ENCODE results near the gene EML6. TPM values are rescaled to one million over a fixed set of nuclear protein-coding genes. Genes with fewer than 3 reads are reported as not detected.

EML6 gene
- total RNA-seq, 3 donors from 2014 or later, result 3.4 to 7.3 (median 5.3) TPM

DNA sequence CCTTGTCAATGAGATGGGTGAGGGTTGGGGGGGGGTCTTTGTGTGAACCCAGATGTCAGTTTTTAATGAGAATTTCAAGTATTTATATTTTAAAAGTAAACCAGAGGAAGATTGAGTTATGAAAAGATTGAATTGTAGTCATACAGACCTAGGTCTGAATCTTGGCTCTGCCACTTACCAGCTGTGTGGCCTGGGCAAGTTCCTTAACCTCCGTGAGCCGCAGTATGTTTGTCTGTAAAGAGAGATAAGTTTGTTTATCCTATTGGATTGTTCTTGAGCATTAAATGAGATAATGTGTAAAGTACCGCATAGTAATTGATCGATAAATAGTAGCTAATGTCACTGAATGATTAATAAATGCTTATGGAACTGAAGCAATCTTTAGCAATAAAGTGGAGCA, 63.8 kb downstream of the EML6 start:
- H3K36me3 ChIP-seq (ENCODE audit: low read depth), result no peaks in the 10 kb centered on the region
- TF ChIP-seq, protein P1, sequence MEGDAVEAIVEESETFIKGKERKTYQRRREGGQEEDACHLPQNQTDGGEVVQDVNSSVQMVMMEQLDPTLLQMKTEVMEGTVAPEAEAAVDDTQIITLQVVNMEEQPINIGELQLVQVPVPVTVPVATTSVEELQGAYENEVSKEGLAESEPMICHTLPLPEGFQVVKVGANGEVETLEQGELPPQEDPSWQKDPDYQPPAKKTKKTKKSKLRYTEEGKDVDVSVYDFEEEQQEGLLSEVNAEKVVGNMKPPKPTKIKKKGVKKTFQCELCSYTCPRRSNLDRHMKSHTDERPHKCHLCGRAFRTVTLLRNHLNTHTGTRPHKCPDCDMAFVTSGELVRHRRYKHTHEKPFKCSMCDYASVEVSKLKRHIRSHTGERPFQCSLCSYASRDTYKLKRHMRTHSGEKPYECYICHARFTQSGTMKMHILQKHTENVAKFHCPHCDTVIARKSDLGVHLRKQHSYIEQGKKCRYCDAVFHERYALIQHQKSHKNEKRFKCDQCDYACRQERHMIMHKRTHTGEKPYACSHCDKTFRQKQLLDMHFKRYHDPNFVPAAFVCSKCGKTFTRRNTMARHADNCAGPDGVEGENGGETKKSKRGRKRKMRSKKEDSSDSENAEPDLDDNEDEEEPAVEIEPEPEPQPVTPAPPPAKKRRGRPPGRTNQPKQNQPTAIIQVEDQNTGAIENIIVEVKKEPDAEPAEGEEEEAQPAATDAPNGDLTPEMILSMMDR (IDR thresholded peaks at IDR 0.05), result no peak
- H3K9me3 ChIP-seq, result no peaks in the 10 kb centered on the region
- H3K4me3 ChIP-seq, result no peak overlapping the region
- H3K4me1 ChIP-seq (ENCODE audit: low read depth), result no peaks in the 10 kb centered on the region
- intact Hi-C loops (cut with DNase I, micrococcal nuclease), result no loop called here
- DNase-seq, result no peak
- ATAC-seq, result no peak

DNA sequence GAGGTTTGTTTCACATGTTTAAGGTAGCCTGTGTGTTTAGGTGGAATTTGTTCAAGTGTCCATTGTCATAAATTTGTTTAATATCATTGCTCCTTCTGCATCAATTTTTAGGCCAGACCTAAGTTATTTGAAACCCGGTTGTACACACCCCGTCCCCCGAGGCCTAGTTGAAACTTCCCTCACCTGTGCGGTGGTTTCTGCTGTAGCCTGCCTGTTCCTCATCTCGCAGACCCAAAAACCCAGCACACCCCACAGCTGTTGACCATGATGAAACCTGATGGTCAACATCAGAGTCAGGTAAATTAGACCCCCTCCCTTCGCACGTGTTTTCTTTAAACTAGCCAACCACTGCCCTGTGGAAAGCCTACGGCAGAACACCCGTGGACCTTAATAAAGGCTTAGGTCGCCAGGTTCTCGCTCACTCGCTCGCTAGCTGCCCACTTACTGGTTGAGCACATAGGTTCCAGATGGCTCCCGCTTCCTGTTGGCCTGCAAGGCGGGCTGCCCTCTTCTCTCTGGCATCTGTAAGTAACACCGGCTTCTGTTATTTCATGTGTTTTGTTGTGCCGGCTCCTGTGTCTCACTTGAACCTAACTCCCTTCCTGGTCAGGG, 64.4 kb downstream of the EML6 start:
- no peaks in the 10 kb centered on the region for H3K4me1 ChIP-seq (ENCODE audit: low read depth)
- H3K36me3 ChIP-seq (ENCODE audit: low read depth), result no peaks in the 10 kb centered on the region
- ATAC-seq (peak; percentile 22), DNase-seq (no peak)
- no peaks in the 10 kb centered on the region for H3K9me3 ChIP-seq
- H3K4me3 ChIP-seq, result no peak overlapping the region
- intact Hi-C loops (cut with DNase I, micrococcal nuclease), result no loop called here
- TF ChIP-seq, protein P1 (IDR thresholded peaks at IDR 0.05), result no peak

DNA sequence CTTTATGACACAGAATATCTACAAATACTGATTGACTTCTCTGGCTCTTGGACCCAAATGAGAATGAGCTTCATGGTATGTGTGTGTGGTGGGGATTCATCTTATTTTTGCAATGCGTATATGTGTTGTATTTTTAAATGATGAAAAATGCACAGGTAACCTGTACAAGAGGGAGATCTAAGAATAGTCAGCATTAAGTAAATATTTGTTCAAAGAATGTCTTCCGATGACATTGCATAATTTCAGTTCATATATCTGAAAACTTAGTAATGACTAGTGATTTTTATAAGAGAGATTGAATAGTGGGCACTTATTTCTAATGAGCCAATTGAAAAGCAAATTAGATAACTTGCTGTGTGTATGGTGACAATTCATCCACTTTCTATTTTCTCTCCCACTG, 66.4 kb downstream of the EML6 start:
- intact Hi-C loops (cut with DNase I, micrococcal nuclease), result no loop called here
- Histone ChIP-seq H3K4me3 (no peak overlapping the region), H3K36me3 (ENCODE audit: low read depth) (no peaks in the 10 kb centered on the region), H3K4me1 (ENCODE audit: low read depth) (no peaks in the 10 kb centered on the region), H3K9me3 (no peaks in the 10 kb centered on the region)
- ATAC-seq (no peak), DNase-seq (no peak)
- TF ChIP-seq, protein P1 (IDR thresholded peaks at IDR 0.05), result no peak

DNA sequence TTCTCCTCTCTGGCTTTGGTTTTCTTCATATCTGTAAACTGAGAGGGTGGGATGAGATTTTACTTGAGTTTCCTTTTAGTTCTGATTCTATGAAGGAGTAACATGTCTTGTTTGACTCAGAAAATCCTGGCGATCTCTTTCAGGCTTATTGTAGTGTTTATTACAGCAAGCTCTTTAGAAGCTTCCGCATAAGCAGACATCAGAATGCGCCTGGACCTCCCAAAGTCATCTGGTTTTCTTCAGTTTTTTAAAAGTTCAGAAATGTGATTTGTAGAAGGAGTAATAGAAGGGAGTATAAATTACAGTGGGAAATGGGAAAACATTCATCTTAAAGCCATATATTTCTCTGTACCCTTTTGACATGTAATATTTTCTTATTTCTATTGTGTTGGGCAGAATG, 68.4 kb downstream of the EML6 start:
- H3K9me3 ChIP-seq, result no peaks in the 10 kb centered on the region
- TF ChIP-seq, protein P1 (IDR thresholded peaks at IDR 0.05), result no peak
- H3K4me1 ChIP-seq (ENCODE audit: low read depth), result no peaks in the 10 kb centered on the region
- H3K36me3 ChIP-seq (ENCODE audit: low read depth), result no peaks in the 10 kb centered on the region
- H3K4me3 ChIP-seq, result no peak overlapping the region
- intact Hi-C loops (cut with DNase I, micrococcal nuclease), result no loop called here
- ATAC-seq (no peak), DNase-seq (no peak)

DNA sequence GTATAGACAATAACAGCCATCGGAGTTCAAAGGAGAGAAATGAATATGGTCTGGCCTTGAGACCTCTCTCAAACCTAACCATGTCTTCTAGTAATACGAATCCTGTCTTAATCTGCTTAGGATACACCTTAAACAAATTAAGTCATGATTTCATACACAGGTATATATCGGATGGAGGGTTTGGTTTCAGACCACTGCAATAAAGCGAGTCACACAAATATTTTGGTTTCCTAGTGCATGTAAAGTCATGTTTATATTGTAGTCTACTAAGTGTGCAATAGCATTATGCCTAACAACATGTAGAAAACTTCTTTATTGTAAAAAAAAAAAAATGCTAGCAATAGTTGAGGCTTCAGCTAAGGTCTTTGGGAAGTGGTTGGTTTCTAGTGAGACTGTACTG, 73.8 kb downstream of the EML6 start:
- H3K9me3 ChIP-seq, result no peaks in the 10 kb centered on the region
- DNase-seq (no peak), ATAC-seq (no peak)
- intact Hi-C loops (cut with DNase I, micrococcal nuclease), result no loop called here
- TF ChIP-seq, protein P1 (IDR thresholded peaks at IDR 0.05), result no peak
- H3K36me3 ChIP-seq (ENCODE audit: low read depth), result no peaks in the 10 kb centered on the region
- no peak overlapping the region for H3K4me3 ChIP-seq
- no peaks in the 10 kb centered on the region for H3K4me1 ChIP-seq (ENCODE audit: low read depth)

DNA sequence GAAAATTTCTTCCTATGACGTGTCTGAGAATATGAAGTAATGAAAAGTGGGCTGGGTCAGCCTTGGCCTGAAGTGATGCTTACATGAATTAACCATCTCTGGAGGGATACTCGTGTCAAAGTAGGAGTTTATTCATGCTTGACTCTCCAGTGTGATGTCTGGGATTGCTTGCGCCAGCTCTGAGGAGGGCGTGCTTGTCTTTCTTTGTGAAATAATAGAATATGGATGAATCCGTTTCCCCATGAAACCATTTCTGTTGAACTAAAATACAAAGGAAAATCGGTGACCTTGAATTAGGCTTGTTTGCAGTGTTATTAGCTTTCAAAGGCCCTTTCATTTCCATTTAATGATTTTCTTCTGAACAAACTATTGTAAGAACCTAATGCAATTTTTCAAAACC, 77.9 kb downstream of the EML6 start:
- DNase-seq (no peak), ATAC-seq (no peak)
- intact Hi-C loops (cut with DNase I, micrococcal nuclease), result no loop called here
- no peaks in the 10 kb centered on the region for H3K9me3 ChIP-seq
- H3K36me3 ChIP-seq (ENCODE audit: low read depth), result no peaks in the 10 kb centered on the region
- H3K4me3 ChIP-seq, result no peak overlapping the region
- TF ChIP-seq, protein P1 (IDR thresholded peaks at IDR 0.05), result no peak
- H3K4me1 ChIP-seq (ENCODE audit: low read depth), result no peaks in the 10 kb centered on the region

All from mucosa of descending colon (tissue), 3 donors.